ENCODE results near the gene CNTN4. TPM values are rescaled to one million over a fixed set of nuclear protein-coding genes. Genes with fewer than 3 reads are reported as not detected.

The CNTN4 gene
- total RNA-seq, 4 donors from 2014 or later = 5.8 to 15.5 (median 9.0) TPM

- 73 to 95% methylated on average over 2 to 4 of the region's 5 CpGs for WGBS, 2 donors (ENCODE audit: low coverage in 1 of 2)
- Histone ChIP-seq H3K27me3 (no peaks in the 10 kb centered on the region), H3K9me3 (no peaks in the 10 kb centered on the region), H3K4me1 (no peaks in the 10 kb centered on the region), H3K27ac (no peak overlapping the region), H3K4me3 (no peak overlapping the region), H3K36me3 (no peaks in the 10 kb centered on the region)
- ATAC-seq = no peak
- TF ChIP-seq CTCF (IDR thresholded peaks at IDR 0.05) = no peak
- no peak for TF ChIP-seq EP300 (IDR thresholded peaks at IDR 0.05)
- no peak for TF ChIP-seq POLR2AphosphoS5 (IDR thresholded peaks at IDR 0.05)
- TF ChIP-seq POLR2A (IDR thresholded peaks at IDR 0.05) = no peak
Observed at GRCh38 chr3:2929574-2929973, 830.9 kb downstream of the CNTN4 start.

GRCh38 chr3:2931265-2931664, 832.6 kb downstream of the CNTN4 start:
- H3K27ac ChIP-seq = no peak overlapping the region
- 76 to 81% methylated on average over 4 of the region's 4 CpGs for WGBS, 2 donors (ENCODE audit: low coverage in 1 of 2)

GRCh38 chr3:2934541-2934940, 835.9 kb downstream of the CNTN4 start:
- no peaks in the 10 kb centered on the region for H3K4me1 ChIP-seq
- WGBS, 2 donors (ENCODE audit: low coverage in 1 of 2) = 85 to 93% methylated on average over 3 to 4 of the region's 4 CpGs
- H3K27me3 ChIP-seq = no peaks in the 10 kb centered on the region
- TF ChIP-seq EP300 (IDR thresholded peaks at IDR 0.05) = no peak
- TF ChIP-seq POLR2A (IDR thresholded peaks at IDR 0.05) = no peak
- TF ChIP-seq POLR2AphosphoS5 (IDR thresholded peaks at IDR 0.05) = no peak
- TF ChIP-seq CTCF (IDR thresholded peaks at IDR 0.05) = no peak
- H3K36me3 ChIP-seq = no peaks in the 10 kb centered on the region
- ATAC-seq = no peak
- no peaks in the 10 kb centered on the region for H3K9me3 ChIP-seq
- no peak overlapping the region for H3K27ac ChIP-seq
- no peak overlapping the region for H3K4me3 ChIP-seq

More at GRCh38 chr3:2931265-2931664, 832.6 kb downstream of the CNTN4 start:
- no peaks in the 10 kb centered on the region for H3K27me3 ChIP-seq
- no peak for ATAC-seq
- no peak for TF ChIP-seq CTCF (IDR thresholded peaks at IDR 0.05)
- TF ChIP-seq POLR2A (IDR thresholded peaks at IDR 0.05) = no peak
- TF ChIP-seq EP300 (IDR thresholded peaks at IDR 0.05) = no peak
- no peak for TF ChIP-seq POLR2AphosphoS5 (IDR thresholded peaks at IDR 0.05)
- no peaks in the 10 kb centered on the region for H3K36me3 ChIP-seq
- no peaks in the 10 kb centered on the region for H3K4me1 ChIP-seq
- no peaks in the 10 kb centered on the region for H3K9me3 ChIP-seq
- H3K4me3 ChIP-seq = no peak overlapping the region

GRCh38 chr3:2937055-2937454, 838.4 kb downstream of the CNTN4 start:
- Histone ChIP-seq H3K9me3 (no peaks in the 10 kb centered on the region), H3K4me3 (no peak overlapping the region), H3K27ac (no peak overlapping the region), H3K4me1 (no peaks in the 10 kb centered on the region), H3K27me3 (no peaks in the 10 kb centered on the region), H3K36me3 (no peaks in the 10 kb centered on the region)
- ATAC-seq = no peak
- 71 to 90% methylated on average over 2 of the region's 2 CpGs for WGBS, 2 donors (ENCODE audit: low coverage in 1 of 2)
- no peak for TF ChIP-seq POLR2A (IDR thresholded peaks at IDR 0.05)
- TF ChIP-seq CTCF (IDR thresholded peaks at IDR 0.05) = no peak
- no peak for TF ChIP-seq POLR2AphosphoS5 (IDR thresholded peaks at IDR 0.05)
- TF ChIP-seq EP300 (IDR thresholded peaks at IDR 0.05) = no peak

GRCh38 chr3:2937592-2937991, 838.9 kb downstream of the CNTN4 start:
- Histone ChIP-seq H3K4me1 (no peaks in the 10 kb centered on the region), H3K4me3 (no peak overlapping the region), H3K36me3 (no peaks in the 10 kb centered on the region), H3K27ac (no peak overlapping the region), H3K27me3 (no peaks in the 10 kb centered on the region), H3K9me3 (no peaks in the 10 kb centered on the region)
- no peak for ATAC-seq
- 20 to 36% methylated on average over 2 of the region's 2 CpGs for WGBS, 2 donors (ENCODE audit: low coverage in 1 of 2)
- no peak for TF ChIP-seq CTCF (IDR thresholded peaks at IDR 0.05)
- TF ChIP-seq EP300 (IDR thresholded peaks at IDR 0.05) = no peak
- TF ChIP-seq POLR2A (IDR thresholded peaks at IDR 0.05) = no peak
- no peak for TF ChIP-seq POLR2AphosphoS5 (IDR thresholded peaks at IDR 0.05)

Data from gastroesophageal sphincter (tissue), 4 donors.